ENCODE measurements around the gene COMP. TPM values are rescaled to one million over a fixed set of nuclear protein-coding genes. Genes with fewer than 3 reads are reported as not detected.

The COMP gene
- total RNA-seq, 1 experiment from 2014 or later, result not detected

DNA sequence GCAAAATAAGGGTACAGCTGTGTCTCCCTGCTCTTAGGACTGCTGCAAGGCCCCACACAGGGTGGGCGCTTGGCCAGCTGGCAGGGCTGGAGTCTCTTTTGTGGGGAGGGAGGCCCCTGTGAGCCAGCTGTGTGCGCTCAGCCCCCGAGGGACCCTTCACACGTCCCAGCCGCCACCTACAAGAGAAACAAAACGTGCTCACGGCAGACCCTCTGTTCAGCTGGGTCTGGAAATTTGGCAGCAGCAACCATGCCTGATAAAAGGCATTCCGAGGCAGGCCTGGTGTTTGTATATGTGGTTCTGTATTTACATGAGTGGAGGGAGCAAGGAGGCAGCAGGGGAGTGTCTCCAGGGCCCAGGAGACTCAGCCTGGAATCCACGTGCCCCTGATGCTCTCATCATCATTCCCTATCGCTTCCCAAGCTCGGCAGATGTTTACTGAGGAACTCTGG is 57.9 kb downstream of the COMP start:
- no peak overlapping the region for H3K4me3 ChIP-seq
- CTCF ChIA-PET, result no interaction called here
- POLR2A ChIA-PET (ENCODE audit: unreplicated experiment), result no interaction called here
- no peaks in the 10 kb centered on the region for H3K9me3 ChIP-seq (ENCODE audit: insufficient read depth, low read depth)
- H2AFZ ChIP-seq, result no peak overlapping the region
- TF ChIP-seq EZH2 (IDR thresholded peaks at IDR 0.05; ENCODE audit: low read depth) (no peak), CTCF (conservative IDR thresholded peaks at IDR 0.05) (no peak)
- H3K4me2 ChIP-seq, result no peak overlapping the region
- BruUV-seq (replicated peaks), result no TSS peak
- H4K20me1 ChIP-seq (ENCODE audit: insufficient read depth), result no peaks in the 10 kb centered on the region
- no peaks in the 10 kb centered on the region for H3K36me3 ChIP-seq (ENCODE audit: low read depth)
- H3K4me1 ChIP-seq (replicated peaks; ENCODE audit: insufficient read depth), result no peaks in the 10 kb centered on the region
- no peaks in the 10 kb centered on the region for H3F3A ChIP-seq (ENCODE audit: insufficient read depth, low read depth)
- no peaks in the 10 kb centered on the region for H3K79me2 ChIP-seq (ENCODE audit: low read depth)
- H3K27me3 ChIP-seq (ENCODE audit: insufficient read depth, low read depth), result no peaks in the 10 kb centered on the region
- intact Hi-C loops (cut with micrococcal nuclease; ENCODE audit: unreplicated experiment), result no loop called here
- no peaks in the 10 kb centered on the region for H3K9me2 ChIP-seq (ENCODE audit: insufficient read depth)
- no peak overlapping the region for H3K27ac ChIP-seq
- no peak for DNase-seq

Other genes starting within 250 kb of the COMP start
- gene FKBP8, start 247.7 kb downstream of the COMP start, total RNA-seq (2021), result 231 and 320 TPM in 2 replicates
- 97.0 and 101 TPM in 2 replicates for gene KXD1, start 233.4 kb downstream of the COMP start, total RNA-seq (2021)
- 1,141 and 1,151 TPM in 2 replicates for gene UBA52, start 219.4 kb downstream of the COMP start, total RNA-seq (2021)
- gene REX1BD, start 202.5 kb downstream of the COMP start, total RNA-seq (2021), result 44.8 and 64.3 TPM in 2 replicates
- 0.46 and 2.8 TPM in 2 replicates for gene CRLF1, start 184.5 kb downstream of the COMP start, total RNA-seq (2021)
- 0.65 and 2.5 TPM in 2 replicates for gene TMEM59L, start 178.4 kb downstream of the COMP start, total RNA-seq (2021)
- gene KLHL26, start 154.3 kb downstream of the COMP start, total RNA-seq (2021), result 11.8 and 12.5 TPM in 2 replicates
- 13.3 and 16.6 TPM in 2 replicates for gene CRTC1, start 107.6 kb downstream of the COMP start, total RNA-seq (2021)
- 78.8 and 93.0 TPM in 2 replicates for gene UPF1, start 40.7 kb upstream of the COMP start, total RNA-seq (2021)
- 2.7 and 4.9 TPM in 2 replicates for gene CERS1, start 104.9 kb upstream of the COMP start, total RNA-seq (2021)
- 190 and 221 TPM in 2 replicates for gene COPE, start 128.1 kb upstream of the COMP start, total RNA-seq (2021)
- gene DDX49, start 128.4 kb upstream of the COMP start, total RNA-seq (2021), result 41.2 and 46.3 TPM in 2 replicates
- gene HOMER3, start 149.9 kb upstream of the COMP start, total RNA-seq (2021), result 55.7 and 62.5 TPM in 2 replicates
- 60.0 and 73.1 TPM in 2 replicates for gene SUGP2, start 242.2 kb upstream of the COMP start, total RNA-seq (2021)
- 23.5 and 28.8 TPM in 2 replicates for gene ARMC6, start 242.3 kb upstream of the COMP start, total RNA-seq (2021)